Stimulated activated naive CD4-positive, alpha-beta T cell treated with Interleukin-2 at 50 U/mL for 16 hours (primary cell): ENCODE results near the gene PCDHGA4.
A peak's percentile ranks its signal among the peaks of the same experiment; 100 is the strongest.
"Not testable (repeated sequence)": the region's sequence is repeated elsewhere in the genome, so short reads cannot be mapped to it uniquely, and the experiment has no call there.

Source experiments
- DNase-seq: peaks from one replicate; lab custom pipeline; 2025; lab: John Stamatoyannopoulos, UW

PCDHGA4 gene

GRCh38 chr5:141349917-141350619 lies 4.8 kb upstream of the PCDHGA4 start, which contains the start of gene PCDHGB1:
Gene PCDHGB1, plus strand, starts transcription at chr5:141350099. Its CDS starts 162 bp downstream, at chr5:141350261.
- DNase-seq: peak; percentile 14

- DNase-seq: no peak
Measured at GRCh38 chr5:141351591-141351990, 3.2 kb upstream of the PCDHGA4 start.

- DNase-seq: no peak
Measured at GRCh38 chr5:141355641-141356040, 820 bp downstream of the PCDHGA4 start.

GRCh38 chr5:141356133-141356532 lies 1.3 kb downstream of the PCDHGA4 start:
- no peak for DNase-seq

- DNase-seq: no peak
Measured at GRCh38 chr5:141356950-141357349, 2.1 kb downstream of the PCDHGA4 start.

- no peak for DNase-seq
Measured at GRCh38 chr5:141359790-141360426, 5.1 kb downstream of the PCDHGA4 start, which contains the start of gene PCDHGB2. Gene PCDHGB2, plus strand, starts transcription at chr5:141359994. Its CDS starts 142 bp downstream, at chr5:141360136.

- no peak for DNase-seq
Measured at GRCh38 chr5:141360685-141361084, 5.9 kb downstream of the PCDHGA4 start.

GRCh38 chr5:141362719-141363118 lies 7.9 kb downstream of the PCDHGA4 start:
- DNase-seq: no peak

- DNase-seq: no peak
Measured at GRCh38 chr5:141363952-141364660, 9.3 kb downstream of the PCDHGA4 start, which contains the start of gene PCDHGA5. Gene PCDHGA5, plus strand, starts transcription at chr5:141364162. Its CDS starts 169 bp downstream, at chr5:141364331.

- no peak for DNase-seq
Measured at GRCh38 chr5:141366016-141366896, 11.4 kb downstream of the PCDHGA4 start.

- DNase-seq: peak; percentile 10
Measured at GRCh38 chr5:141369994-141370848, 15.4 kb downstream of the PCDHGA4 start, which contains the start of gene PCDHGB3. Gene PCDHGB3, plus strand, starts transcription at chr5:141370242. Its CDS starts 153 bp downstream, at chr5:141370395.

GRCh38 chr5:141371572-141372475 lies 17.0 kb downstream of the PCDHGA4 start:
- no peak for DNase-seq

GRCh38 chr5:141373673-141374317 lies 19.0 kb downstream of the PCDHGA4 start, which contains the start of gene PCDHGA6:
Gene PCDHGA6, plus strand, starts transcription at chr5:141373891. Its CDS starts 193 bp downstream, at chr5:141374084.
- no peak for DNase-seq

- DNase-seq: no peak
Measured at GRCh38 chr5:141374627-141375026, 19.8 kb downstream of the PCDHGA4 start.

GRCh38 chr5:141375444-141376155 lies 20.8 kb downstream of the PCDHGA4 start:
- DNase-seq: not testable (repeated sequence)

- no peak for DNase-seq
Measured at GRCh38 chr5:141382469-141383294, 27.9 kb downstream of the PCDHGA4 start, which contains the start of gene PCDHGA7. Gene PCDHGA7, plus strand, starts transcription at chr5:141382742. Its CDS starts 158 bp downstream, at chr5:141382900.

GRCh38 chr5:141383345-141383744 lies 28.5 kb downstream of the PCDHGA4 start:
- DNase-seq: no peak
